Heart left ventricle (tissue), 13 donors: Measurements from ENCODE around the gene ALX3.

Experiments
- POLR2A ChIP-seq, 2 donors: fragments of 450-650 bp; IDR thresholded peaks; one replicate each; pipeline ENCODE4 v1.6.1; 2017; ENCODE audit warnings: antibody characterized with exemption in 2 of 2, mild to moderate bottlenecking in 2 of 2, moderate library complexity in 2 of 2
- TF ChIP-seq, protein P1 (sequence below), 12 donors: fragments of 200-600 bp; sonication (generic) in 4 of 12; IDR thresholded peaks; one replicate each; pipeline versions ENCODE4 v1.5.0 to v1.8.0; 2018 to 2022; ENCODE audit warnings: antibody characterized with exemption in 12 of 12, mild to moderate bottlenecking in 5 of 12
- donor health status: ischemic (EF 13 %, LVEDD 7.1; RV severe dilation, severe dysfunction).
- donor health status: DM: no; HTN: yes; CAD: no.
- donor health status: DM: no; HTN: no; CAD: no.
- donor health status: ischemic (EF 25% LVEDD 6.9; RV normal size, moderate dysfunction).
- donor health status: ischemic (EF 25% LVEDD 5.7; RV mildly dilated, moderate dysfunction).
- donor health status: ischemic (EF 35%, LVEDD 5.7; RV mildly dilated, moderate dysfunction).
- donor health status: nonischemic (EF 11% LVEDD 7.7; RV severe dilation, severe dysfunction).
- donor health status: DM: yes; HTN: yes; CAD: no.
- donor health status: PGD.
- donor health status: ischemic (EF 29% LVEDD 5.4; RV normal size, mild dysfunction).
- donor health status: nonischemic (EF 23%, LVEDD 6.1; RV moderate dilation, normal function).

DNA sequence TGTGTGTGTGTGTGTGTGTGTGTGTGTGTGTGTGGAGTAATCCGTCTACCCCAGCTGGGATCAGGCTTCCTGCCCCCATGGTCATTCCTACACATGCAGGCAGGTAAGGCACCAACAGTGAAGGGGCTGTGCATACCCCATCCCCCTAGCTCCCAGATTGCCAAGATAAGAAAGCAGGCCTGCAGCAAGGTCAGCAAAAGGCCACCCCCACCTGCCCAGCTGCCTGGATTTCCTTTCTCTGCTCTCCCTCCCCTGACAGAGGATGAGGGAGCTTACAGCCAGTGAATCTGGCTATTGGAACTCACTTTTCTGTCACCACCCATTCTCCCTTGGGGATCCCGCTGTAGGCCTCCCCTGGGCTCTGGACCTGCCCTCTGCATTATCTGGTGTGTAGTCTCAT, 7.9 kb downstream of the ALX3 start:
- TF ChIP-seq POLR2A (IDR thresholded peaks at IDR 0.05) = no peak
- TF ChIP-seq, protein P1, sequence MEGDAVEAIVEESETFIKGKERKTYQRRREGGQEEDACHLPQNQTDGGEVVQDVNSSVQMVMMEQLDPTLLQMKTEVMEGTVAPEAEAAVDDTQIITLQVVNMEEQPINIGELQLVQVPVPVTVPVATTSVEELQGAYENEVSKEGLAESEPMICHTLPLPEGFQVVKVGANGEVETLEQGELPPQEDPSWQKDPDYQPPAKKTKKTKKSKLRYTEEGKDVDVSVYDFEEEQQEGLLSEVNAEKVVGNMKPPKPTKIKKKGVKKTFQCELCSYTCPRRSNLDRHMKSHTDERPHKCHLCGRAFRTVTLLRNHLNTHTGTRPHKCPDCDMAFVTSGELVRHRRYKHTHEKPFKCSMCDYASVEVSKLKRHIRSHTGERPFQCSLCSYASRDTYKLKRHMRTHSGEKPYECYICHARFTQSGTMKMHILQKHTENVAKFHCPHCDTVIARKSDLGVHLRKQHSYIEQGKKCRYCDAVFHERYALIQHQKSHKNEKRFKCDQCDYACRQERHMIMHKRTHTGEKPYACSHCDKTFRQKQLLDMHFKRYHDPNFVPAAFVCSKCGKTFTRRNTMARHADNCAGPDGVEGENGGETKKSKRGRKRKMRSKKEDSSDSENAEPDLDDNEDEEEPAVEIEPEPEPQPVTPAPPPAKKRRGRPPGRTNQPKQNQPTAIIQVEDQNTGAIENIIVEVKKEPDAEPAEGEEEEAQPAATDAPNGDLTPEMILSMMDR (IDR thresholded peaks at IDR 0.05) = no peak
